Retina (tissue), 1 donor: ENCODE results near the gene LFNG.

Source experiments
- DNase-seq: peaks from one replicate; pipeline ENCODE4 v3.0.0-alpha.2; 2016

LFNG gene

DNA sequence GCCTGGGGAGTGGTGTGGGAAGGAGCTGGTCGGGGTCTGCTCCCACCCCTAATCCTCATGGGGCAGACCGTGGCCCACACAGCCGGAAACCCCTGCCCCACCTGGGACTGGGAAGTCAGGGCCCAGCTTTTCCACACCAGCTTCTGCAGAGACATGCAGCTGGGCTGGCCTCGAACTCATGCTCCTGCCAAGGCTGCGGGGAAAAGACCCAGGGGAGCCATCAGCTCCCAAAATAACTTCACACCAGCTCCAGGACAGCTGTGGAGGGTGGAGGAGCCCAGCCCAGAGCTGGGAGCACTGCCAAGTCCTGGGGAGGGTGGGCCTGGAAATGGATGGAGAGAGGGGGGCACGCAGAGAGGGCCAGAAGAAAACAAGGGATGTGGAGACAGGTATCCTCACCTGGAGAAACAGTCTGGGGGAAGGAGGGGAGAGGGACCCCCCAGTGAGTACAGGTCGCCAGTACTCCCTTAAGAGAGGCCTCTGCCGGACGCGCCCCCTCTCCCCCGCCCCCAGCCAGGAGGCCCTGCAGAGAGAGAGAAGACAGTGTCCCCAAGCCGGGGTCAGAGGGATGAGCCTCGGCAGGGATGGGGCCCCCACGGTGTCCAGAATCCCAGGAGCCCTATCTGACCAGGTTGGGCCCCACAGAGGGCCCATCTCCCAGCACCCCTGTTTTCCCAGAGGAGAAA is 31.8 kb upstream of the LFNG start:
- DNase-seq: no peak

DNA sequence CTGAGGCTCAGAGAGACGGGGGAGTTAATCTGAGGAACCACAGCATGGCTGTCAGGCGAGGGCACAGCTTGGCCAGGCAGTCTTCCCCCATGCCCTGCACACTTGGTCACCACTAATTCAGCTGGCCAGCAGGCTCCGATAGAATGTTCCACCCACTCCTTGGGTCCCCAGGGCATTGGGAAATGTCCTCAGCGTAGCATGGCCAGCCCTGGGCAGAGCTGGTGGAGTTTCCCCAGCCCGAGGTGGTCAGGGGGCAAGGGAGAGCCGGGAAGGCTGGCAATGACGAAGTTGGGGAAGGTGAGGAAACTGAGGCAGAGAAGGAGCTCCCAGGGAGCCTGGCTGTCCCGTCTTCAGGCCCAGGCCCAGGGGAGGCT is 31.3 kb upstream of the LFNG start:
- no peak for DNase-seq

DNA sequence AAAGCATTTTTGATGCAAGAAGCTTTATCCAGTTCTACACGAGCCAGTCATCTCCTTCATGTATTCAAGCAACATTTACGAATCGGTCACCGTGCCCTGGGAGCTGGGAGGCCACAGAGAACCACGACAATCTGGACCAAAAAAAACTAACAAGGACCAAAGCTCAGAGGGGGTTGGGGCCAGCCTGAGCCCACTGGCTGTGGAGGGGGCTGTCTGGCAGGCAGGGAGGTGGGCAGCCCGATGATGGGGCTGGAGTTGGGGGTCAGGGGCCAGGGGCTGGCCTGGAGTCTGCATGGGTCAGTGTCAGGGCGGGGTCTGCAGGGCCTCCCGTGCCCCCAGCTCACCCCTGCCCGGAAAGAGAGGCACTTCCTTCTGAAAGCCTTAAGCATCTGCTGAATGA is 30.9 kb upstream of the LFNG start:
- no peak for DNase-seq

DNA sequence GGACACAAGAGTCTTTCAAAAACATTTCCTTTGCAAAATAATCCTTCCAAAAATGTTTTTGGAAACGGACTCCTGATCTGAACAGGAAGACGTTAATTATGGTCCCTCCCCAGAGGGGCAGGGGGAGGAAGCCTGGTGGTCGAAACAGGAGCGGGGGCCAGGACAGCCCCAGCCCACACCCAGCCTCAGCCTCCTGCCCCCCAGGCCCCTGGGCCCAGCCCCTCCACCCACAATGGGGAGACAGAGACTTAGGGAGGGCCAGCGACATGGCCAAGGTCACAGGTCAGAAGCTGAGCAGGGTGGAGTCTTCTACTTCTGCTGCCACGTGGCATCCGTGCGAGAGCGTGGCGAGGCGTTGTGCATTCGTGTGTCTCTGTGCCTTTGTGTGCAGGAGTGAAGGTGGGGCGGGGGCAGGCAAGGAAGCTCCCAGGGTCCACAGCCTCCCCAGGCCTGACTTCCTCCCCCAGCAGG is 29.4 kb upstream of the LFNG start:
- DNase-seq: no peak

DNA sequence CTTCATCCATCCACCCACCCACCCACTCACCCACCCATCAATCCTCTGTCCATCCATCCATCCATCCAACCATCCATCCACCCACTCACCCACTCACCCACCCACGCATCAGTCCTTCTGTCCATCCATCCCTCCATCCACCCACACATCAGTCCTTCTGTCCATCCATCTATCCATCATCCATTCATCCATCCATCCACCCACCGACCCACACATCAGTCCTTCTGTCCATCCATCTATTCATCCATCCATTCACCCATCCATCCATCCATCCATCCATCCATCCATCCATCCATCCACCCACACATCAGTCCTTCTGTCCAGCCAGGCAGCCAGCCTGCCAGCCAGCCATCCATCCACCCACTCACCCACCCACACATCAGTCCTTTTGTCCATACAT is 27.5 kb upstream of the LFNG start:
- no peak for DNase-seq

DNA sequence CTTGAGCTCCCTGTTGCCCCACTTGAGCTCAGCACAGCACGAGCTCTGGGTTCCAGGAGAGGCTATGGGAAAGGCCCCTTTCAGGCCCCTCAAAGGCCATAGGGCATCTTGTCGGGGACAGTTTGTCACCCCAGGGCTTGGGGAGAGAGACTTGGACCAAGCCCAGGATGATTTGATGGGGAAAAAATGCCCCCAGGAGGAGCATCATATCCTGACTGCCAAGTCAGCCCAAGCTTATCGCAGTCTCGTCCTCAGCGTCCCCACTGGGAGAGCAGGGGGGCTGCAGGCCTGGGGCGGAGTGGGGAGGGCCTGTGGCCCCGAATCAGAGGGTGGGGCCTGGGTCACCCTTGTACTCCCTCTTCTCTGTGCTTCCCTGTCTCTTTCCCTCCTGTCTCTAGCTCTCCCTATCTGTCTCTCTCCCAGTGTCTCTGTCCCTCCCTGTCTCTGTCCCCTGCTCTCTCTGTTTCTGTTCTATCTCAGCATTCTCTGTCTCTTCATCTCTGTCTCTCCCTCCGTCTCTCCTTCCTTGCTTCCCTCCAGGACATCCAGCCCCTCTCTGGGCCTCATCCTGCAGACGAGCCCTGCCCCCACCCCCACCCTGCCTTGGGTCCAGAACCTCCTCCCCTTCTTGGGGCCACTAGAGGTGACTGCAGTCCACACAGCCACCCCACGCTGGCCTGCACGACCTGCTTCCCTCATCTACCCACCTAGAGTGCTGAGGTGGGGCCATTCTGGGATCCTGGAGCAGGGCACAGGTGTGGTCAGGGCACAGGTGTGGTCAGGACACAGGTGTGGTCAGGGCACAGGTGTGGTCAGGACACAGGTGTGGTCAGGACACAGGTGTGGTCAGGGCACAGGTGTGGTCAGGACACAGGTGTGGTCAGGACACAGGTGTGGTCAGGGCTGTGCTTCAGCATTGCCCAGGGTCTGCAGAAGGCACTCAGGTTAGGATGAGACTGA is 26.1 kb upstream of the LFNG start:
- DNase-seq: no peak

DNA sequence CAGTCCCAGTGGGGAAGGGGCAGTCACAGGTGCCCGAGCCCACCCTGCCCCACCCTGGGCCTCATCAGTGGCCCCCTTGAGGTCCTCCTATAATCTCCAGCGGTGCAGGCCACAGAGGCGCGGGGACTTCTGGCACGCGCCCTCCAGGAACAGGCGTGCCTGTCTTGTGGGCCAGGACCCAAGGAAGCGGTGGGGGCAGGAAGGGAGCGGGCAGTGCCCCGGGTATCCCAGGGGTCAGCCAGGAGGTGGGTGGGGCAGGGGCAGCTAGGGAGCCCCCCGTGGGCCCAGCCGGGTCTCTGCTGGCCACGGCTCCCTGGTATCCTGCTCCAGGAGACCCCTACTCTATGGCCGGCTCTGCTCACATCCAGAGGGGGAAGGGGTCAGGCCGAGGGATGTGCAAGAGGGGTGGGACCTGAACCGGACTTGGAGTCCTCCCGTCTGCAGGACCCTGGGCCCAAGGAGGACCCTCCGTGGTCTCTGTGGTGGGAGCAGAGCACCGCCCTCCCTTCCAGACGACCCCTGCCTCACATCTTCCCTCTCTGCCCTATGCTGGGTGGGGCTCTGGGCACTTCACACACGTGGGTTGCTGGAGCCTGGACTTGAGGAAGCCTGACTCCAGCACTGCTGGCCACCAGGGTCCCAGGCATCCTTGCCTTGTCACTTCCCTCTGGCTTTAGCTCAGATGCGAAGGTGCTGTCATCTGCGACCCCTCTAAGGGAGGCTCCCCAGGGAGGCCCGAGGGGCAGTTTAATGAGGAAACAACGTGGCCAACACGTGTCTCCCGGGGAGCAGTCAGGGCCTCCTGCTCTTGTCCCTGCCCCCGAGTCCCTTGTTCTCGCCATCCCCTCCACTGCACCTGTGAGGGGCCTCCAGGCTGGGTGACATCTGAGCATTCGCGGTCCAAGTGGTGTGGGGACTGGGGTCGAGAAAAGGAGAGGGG is 25.1 kb upstream of the LFNG start:
- DNase-seq: peak; percentile 62

DNA sequence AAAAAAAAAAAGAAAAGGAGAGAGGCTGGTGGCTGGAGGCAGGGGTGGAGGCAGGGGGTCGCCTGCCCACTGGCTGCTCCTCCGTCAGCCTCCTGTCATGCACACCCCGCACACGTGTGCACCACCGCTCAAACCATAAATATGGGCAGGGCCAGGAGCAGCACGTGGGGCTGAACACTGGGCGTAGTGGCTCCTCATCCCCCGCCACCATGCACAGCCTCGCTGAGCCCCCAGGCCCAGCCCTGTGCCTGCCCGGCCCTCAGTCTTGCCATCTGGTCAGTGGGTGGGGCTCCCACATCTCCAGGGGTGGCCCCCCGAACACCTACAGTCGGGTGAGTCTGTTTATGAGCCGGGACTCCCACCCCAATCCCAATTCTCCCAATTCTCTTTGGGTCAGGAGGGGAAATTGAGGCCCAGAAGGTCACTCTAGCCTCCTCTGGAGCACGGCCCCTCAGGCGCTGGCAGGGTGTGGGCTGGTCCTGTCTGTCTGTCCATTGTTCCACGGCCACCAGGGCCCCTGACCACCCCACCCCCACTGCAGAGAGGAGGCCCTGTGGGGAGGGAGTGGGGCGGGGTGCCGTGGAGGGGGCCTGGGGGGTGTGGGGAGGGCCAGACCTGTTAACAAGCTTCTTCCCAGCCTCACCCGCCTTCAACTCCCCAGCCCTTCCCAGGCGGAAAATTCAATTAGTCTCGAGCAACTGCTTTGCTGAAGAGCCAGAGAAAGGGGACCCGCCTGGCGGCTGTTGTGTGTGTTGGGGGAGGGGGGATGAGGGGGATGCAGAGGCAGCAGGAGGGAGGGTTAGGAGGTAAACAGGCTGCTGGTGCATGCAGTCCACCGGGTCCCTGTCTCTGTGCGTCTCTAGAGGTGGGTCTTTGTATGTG is 23.9 kb upstream of the LFNG start:
- DNase-seq: peak; percentile 87

DNA sequence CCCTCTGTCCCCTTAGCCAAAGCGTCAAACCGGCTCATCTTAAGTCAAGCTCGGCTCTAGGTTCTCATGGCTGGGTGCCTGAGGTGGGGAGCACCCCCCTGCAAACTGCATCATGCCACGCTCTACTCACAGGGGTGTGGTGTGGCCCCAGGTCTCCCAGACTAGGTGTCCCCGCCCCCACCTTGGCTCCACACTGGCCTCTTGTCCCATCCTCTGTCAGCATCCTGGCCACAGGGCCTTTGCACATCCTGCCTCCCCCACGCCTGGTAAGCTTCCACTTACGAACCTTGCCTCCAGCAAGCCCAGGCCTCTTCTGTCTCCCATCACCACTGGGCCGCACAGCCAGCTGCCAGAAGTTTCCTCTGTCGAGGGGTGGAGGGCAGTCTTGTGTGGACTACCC is 23.2 kb upstream of the LFNG start:
- no peak for DNase-seq

DNA sequence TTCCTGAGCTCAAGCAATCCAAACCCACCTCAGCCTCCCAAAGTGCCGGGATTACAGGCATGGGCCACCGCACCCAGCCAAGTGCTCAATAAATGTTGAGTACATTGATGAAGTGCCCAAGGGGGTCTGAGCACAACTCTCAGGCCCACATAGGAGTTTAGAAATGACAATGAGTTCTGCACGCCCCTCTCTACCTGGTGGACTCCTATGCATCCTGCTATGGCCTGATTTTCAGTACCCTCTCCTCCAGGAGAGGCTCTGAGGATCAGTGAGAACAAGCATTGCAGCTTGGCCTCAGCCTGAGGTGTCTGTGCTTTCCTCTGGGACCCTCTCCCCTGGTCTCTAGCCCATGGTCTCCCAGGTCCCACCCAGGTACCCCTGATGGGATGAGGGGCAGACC is 22.5 kb upstream of the LFNG start:
- DNase-seq: no peak

DNA sequence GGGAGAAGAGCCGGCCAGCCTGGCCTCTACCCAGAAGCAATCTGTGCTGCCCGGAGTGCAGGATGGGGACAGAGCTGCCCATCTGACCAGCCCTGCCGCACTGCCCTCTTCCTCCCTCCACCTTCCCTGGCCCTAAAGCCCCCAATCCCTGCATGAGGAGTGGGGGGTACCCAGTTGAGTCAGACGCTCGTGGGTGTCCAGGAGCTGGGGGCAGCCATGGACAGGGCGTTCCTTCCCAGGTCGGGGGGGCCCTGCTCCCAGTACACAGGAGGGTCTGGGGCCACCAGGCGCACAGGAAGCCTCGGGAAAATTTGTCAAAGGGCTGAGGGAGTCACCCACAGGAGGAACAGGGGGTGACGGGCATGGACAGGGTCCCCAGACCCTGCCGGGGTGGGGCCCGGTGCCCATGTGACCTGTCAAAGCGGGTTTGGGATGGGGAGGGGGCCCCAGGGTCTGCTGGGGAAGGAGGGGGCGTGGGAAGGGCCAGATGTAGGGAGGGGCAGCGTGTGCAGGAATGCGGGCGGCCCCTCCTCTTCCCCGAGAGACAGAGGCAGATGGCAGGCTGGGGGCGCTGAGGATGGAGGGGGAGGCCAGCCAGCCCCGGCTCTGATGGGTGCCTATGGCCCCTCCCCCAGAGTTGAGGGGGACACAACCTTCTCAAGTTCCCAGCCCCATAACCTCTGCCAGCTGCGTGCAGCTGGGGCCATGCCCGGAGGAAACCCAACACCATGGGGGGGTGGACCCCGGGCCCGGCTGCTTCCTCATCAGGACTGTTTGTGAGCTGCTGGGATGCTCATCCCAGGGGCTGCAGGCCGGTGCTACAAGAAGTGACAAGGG is 21.9 kb upstream of the LFNG start:
- peak; percentile 60 for DNase-seq

DNA sequence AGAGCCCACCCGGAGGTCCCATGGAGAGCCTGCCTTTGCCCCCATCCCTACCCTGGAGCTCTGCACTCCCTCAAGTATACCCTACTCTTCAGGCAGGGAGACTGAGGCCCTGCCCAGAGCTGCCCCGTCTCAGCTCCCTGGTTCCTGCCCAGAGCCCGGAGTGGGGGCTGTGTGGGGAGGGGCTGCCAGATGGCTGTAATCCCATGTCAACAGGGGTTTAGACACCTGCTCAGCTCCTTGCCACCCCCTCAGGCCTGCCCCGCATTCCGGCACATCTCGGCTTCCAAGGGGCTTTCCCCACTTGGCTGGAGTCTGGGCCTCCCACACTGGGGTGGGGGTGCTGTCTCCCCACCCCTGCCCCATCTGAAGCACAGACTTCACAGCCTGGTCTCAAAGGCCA is 20.9 kb upstream of the LFNG start:
- DNase-seq: peak; percentile 31

DNA sequence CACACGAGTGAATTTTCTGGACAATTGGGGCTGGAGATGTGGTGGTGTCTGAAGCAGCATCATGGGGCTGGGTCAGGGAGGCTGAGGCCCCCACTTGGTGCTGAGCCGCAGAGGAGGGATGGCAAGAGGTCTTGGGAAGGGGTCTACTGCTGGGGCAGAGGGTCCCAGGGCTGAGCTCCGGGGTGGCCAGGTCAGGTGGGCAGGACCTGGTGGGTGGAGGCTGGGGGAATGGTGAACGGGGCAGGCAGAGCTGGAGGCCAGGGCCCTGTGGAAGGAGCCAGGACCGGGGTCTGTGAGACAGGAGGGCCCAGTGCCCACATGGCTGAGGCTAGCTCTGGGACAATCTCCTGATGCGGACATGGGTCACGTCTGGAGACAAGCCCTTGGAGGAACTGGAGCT is 20.4 kb upstream of the LFNG start:
- DNase-seq: no peak

DNA sequence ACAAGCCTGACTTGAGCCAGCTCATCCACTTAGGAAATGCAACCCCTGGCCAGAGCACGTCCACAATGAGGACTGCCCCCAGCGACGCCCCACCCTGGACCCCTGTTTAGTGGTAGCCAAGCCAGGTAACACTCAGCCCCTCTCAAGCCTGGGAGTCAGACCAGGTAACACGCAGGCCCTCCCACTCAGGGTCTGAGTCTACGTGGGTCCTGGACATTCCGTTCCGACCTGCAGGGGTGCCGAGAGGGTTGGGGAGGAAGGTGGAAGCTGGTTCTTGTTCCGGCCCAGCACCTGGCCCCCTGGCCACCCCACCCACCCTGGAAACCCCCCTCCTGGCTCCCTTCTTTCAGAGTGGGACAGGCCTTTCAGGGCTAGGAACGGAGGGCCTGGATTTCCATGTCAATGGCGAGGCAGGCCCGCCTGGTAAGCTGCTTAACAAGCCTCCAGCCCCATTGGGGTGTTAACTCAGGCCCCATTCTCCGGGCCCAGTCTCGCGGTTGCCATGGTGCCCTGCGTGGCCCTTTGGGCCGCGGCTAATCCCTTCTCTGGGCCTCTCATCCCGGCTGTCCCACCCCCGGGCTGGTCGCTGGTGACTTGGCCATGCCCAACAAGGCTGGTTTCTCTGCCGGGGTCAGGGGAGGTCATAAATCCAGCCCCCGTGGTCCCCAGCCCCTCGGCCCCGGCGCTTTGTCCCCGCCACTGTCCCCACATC is 19.7 kb upstream of the LFNG start:
- DNase-seq: peak; percentile 41

DNA sequence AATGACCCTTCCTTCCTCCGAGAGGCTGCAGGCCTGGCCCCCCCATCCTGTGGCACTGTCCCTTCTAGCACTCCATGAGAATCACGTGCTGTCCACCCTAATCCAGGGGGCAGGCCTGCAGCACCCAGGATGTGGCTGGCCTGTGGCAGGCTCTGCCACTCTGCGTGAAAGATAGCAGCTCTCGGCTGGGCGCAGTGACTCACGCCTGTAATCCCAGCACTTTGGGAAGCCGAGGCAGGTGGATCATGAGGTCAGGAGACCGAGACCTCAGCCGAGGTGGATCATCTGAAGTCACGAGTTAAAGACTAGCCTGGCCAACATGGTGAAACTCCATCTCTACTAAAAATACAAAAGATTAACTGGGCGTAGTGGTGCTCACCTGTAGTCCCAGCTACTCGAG is 18.9 kb upstream of the LFNG start:
- no peak for DNase-seq

DNA sequence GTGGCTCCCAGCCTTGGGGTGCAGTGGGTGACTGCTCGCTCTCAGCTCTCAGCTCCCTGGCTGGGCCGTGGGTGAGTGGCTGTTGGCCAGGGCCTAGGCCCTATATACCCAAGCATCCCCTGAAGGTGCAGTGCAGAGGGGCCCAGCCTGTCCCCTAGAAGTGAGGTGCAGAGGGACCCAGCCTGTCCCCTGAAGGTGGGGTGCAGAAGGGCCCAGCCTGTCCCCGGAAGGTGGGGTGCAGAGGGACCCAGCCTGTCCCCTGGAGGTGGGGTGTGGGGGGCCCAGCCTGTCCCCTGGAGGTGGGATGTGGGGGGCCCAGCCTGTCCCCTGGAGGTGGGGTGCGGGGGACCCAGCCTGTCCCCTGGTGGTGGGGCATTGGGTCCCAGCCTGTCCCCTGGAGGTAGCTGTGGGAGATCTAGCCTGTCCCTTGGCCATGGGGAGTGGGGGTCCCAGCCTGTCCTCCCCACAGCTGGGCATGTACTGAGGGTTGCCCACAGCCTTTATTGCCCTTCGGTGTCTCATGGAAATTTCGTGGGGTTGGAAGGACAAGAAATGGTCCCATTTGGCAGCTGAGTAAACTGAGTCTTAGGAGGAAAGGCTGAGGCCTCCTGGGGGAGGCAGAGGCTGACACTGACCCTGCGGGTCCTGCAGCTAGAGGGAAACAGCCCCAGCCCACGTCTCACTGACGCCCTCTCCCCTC is 17.5 kb upstream of the LFNG start:
- no peak for DNase-seq

DNA sequence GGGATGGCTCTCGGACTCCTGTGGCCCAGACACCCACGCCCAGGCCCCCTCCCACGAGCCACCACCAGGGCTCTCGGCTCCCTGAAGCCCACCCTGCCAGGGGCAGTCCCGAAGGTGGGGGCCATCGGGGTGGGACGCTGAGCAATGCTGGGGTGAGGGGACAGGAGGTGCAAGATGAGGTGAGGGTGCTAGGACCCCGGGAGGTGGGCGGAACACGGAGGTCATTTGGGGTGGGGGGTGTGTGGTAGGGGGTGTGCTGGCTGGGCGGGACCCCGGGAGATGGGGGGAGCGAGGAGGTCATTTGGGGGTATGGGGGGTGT is 17.0 kb upstream of the LFNG start:
- DNase-seq: no peak

DNA sequence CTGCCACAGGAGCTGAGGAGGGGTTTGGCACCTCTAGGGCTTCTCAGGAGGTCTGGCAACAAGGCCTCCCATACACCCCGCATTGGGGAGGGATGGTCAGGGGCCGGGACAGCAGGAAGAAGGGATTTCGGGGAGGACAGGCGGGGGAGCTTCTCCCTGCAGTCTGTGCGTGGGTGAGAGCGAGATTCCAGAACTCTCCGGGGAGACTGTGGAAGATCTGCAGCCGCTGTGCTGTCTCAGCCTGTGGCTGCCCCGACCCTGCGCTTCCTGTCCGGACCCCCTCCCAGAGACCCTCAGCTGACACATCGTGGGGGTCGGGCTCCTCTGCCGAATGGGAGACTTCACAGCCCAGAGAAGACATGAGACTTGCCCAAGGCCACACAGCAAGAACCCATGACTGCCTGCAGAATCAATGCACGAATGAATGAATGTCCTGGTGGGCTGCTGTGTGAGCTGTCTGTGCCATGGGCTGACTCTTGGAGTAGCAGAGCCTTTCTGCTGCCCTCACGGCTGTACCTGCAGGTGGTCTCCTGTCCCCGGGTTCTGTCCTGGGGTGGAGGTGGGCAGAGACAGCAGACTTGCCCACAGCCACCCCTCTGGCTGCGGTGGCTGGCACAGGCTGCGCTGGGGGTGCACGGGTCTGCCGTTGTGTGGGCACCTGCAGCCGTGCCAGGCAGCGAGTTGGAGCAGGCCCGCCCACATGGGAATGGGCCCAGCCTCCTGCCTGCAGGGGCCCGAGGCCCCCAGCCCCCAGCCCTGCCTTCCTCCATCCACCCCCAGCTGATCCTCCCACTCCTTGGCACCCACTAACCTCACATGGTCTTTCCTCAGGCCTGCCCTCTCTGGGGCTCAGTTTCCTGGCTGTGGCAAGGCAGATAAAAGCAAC is 16.3 kb upstream of the LFNG start:
- DNase-seq: no peak
